Mucosa of descending colon (tissue), 3 donors: Measurements from ENCODE around the gene RBM38. TPM values are rescaled to one million over a fixed set of nuclear protein-coding genes. Genes with fewer than 3 reads are reported as not detected.

Experiments
- ATAC-seq: fragments of 200-7000 bp; cut with Tn5 transposase; one replicate; pipeline ENCODE4 v1.9.1; 2020; ENCODE audit warnings: mild to moderate bottlenecking, moderate library complexity
- DNase-seq, 3 donors: peaks; one replicate each; pipeline ENCODE4 v3.0.0-alpha.2; 2020
- H3K36me3 ChIP-seq: fragments of 200-600 bp; one replicate; pipeline ENCODE4 v1.8.0; 2021; ENCODE audit warnings: low read depth, mild to moderate bottlenecking
- H3K4me1 ChIP-seq: fragments of 200-600 bp; one replicate; pipeline ENCODE4 v1.8.0; 2021; ENCODE audit warnings: low read depth, mild to moderate bottlenecking
- H3K4me3 ChIP-seq: fragments of 200-600 bp; one replicate; pipeline ENCODE4 v1.8.0; 2021; ENCODE audit warnings: mild to moderate bottlenecking
- H3K9me3 ChIP-seq: fragments of 200-600 bp; one replicate; pipeline ENCODE4 v1.8.0; 2021; ENCODE audit warnings: mild to moderate bottlenecking
- CTCF ChIP-seq: fragments of 200-600 bp; IDR thresholded peaks from one replicate; pipeline ENCODE4 v1.8.0; 2022; ENCODE audit warnings: antibody characterized with exemption, mild to moderate bottlenecking
- intact Hi-C, 2 donors: fragments of 100-400 bp; cut with DNase I in 1 of 2; cut with micrococcal nuclease in 1 of 2; formaldehyde crosslinking; loops; one replicate each; pipeline versions ENCODE4 v1.11.0 to v1.11.1; 2022; cut with DNase I, micrococcal nuclease
- total RNA-seq, 3 donors: library from RNA; stranded (reverse); fragmentation: NEBNext Ultra II Directional in 2 of 3; extraction: Animal tissue kit (Norgen Biotek cat#: 25700) in 2 of 3; gene quantifications; one replicate each; pipeline versions ENCODE4 v1.2.1 to v1.2.4, GENCODE V29; 2021 to 2023
- donor health status: DM: no; HTN: no; CAD: no; lungs with moderate emphysema.
- donor health status: DM: no; HTN: no; CAD: no.
- donor health status: DM: no; HTN: yes; CAD: no.

RBM38 gene
- total RNA-seq, 3 donors from 2014 or later, result 29.5 to 85.5 (median 36.8) TPM

GRCh38 chr20:57378107-57378506, 13.1 kb upstream of the RBM38 start:
- no peak overlapping the region for H3K4me3 ChIP-seq
- ATAC-seq (no peak), DNase-seq (no peak)
- H3K36me3 ChIP-seq, result peaks cover 11% of the 10 kb centered on the region
- no peaks in the 10 kb centered on the region for H3K9me3 ChIP-seq
- intact Hi-C loops, result loop anchor here in 1 of 2 donors (10.0 kb wide), 1 partner anchor 217 kb away; no protein-coding TSS in a partner anchor
- H3K4me1 ChIP-seq, result peaks cover 5% of the 10 kb centered on the region
- no peak for TF ChIP-seq CTCF

- no peak overlapping the region for H3K4me3 ChIP-seq
- intact Hi-C loops, result loop anchor here in 1 of 2 donors (10.0 kb wide), 1 partner anchor 216 kb away; no protein-coding TSS in a partner anchor
- H3K36me3 ChIP-seq, result peaks cover 11% of the 10 kb centered on the region
- DNase-seq, result no peak
- no peak for TF ChIP-seq CTCF
- ATAC-seq, result no peak
- peaks cover 11% of the 10 kb centered on the region for H3K4me1 ChIP-seq
- H3K9me3 ChIP-seq, result no peaks in the 10 kb centered on the region
Measured at GRCh38 chr20:57378646-57379262, 12.4 kb upstream of the RBM38 start.

GRCh38 chr20:57379263-57379647, 11.9 kb upstream of the RBM38 start:
- peaks cover 7% of the 10 kb centered on the region for H3K36me3 ChIP-seq
- ATAC-seq (no peak), DNase-seq (no peak)
- H3K4me3 ChIP-seq, result no peak overlapping the region
- intact Hi-C loops, result loop anchor here in 1 of 2 donors (10.0 kb wide), 1 partner anchor 216 kb away; no protein-coding TSS in a partner anchor
- no peaks in the 10 kb centered on the region for H3K9me3 ChIP-seq
- peaks cover 16% of the 10 kb centered on the region for H3K4me1 ChIP-seq
- no peak for TF ChIP-seq CTCF

GRCh38 chr20:57380081-57380750, 11.0 kb upstream of the RBM38 start:
- no peak for TF ChIP-seq CTCF
- no peak overlapping the region for H3K4me3 ChIP-seq
- ATAC-seq, result no peak
- no peaks in the 10 kb centered on the region for H3K9me3 ChIP-seq
- no peaks in the 10 kb centered on the region for H3K36me3 ChIP-seq
- DNase-seq, result peak in 1 of 3 donors; percentile 21
- peaks cover 26% of the 10 kb centered on the region for H3K4me1 ChIP-seq
- intact Hi-C loops, result loop anchor here in 1 of 2 donors (2.0 to 10.0 kb wide), 2 partner anchors 115 to 205 kb away; no protein-coding TSS in a partner anchor

GRCh38 chr20:57381596-57382503, 9.3 kb upstream of the RBM38 start:
- intact Hi-C loops, result loop anchor here in 1 of 2 donors (2.0 to 10.0 kb wide), 2 partner anchors 113 to 203 kb away; no protein-coding TSS in a partner anchor
- peak; percentile 90 for TF ChIP-seq CTCF
- H3K4me1 ChIP-seq, result peaks cover 30% of the 10 kb centered on the region
- peak; percentile 56 for ATAC-seq
- H3K36me3 ChIP-seq, result no peaks in the 10 kb centered on the region
- peak; percentile 83 to 93 (median 93) for DNase-seq
- H3K9me3 ChIP-seq, result no peaks in the 10 kb centered on the region
- no peak overlapping the region for H3K4me3 ChIP-seq
